Epidermal melanocyte (primary cell): ENCODE results near the gene ACOT12.
"Not testable (repeated sequence)": the region's sequence is repeated elsewhere in the genome, so short reads cannot be mapped to it uniquely, and the experiment has no call there.

ENCODE experiments used
- DNase-seq: peaks from one replicate; pipeline ENCODE4 v3.0.0; 2011; ENCODE audit warnings: low spot score; ENCODE audit not compliant: insufficient read length

ACOT12 gene

GRCh38 chr5:81393783-81394718, at the start of gene ACOT12:
Gene ACOT12 (minus strand): TSS chr5:81394134. CDS start chr5:81394114, 20 bp downstream.
- no peak for DNase-seq

GRCh38 chr5:81435023-81435422, 41.1 kb upstream of the ACOT12 start:
- DNase-seq = no peak

- no peak for DNase-seq
These were observed 36.1 kb upstream of the ACOT12 start for GRCh38 chr5:81429985-81430384.

GRCh38 chr5:81429363-81429762, 35.4 kb upstream of the ACOT12 start:
- no peak for DNase-seq

- DNase-seq = no peak
These were observed 34.9 kb upstream of the ACOT12 start for GRCh38 chr5:81428861-81429260.

GRCh38 chr5:81428446-81428845, 34.5 kb upstream of the ACOT12 start:
- DNase-seq = no peak

- no peak for DNase-seq
These were observed 33.6 kb upstream of the ACOT12 start for GRCh38 chr5:81427566-81427965.

GRCh38 chr5:81426359-81427030, 32.6 kb upstream of the ACOT12 start:
- no peak for DNase-seq

GRCh38 chr5:81425569-81425968, 31.6 kb upstream of the ACOT12 start:
- no peak for DNase-seq

GRCh38 chr5:81424728-81425127, 30.8 kb upstream of the ACOT12 start:
- no peak for DNase-seq

GRCh38 chr5:81422671-81423070, 28.7 kb upstream of the ACOT12 start:
- no peak for DNase-seq

GRCh38 chr5:81420039-81420667, 26.2 kb upstream of the ACOT12 start:
- DNase-seq = peak; percentile 41

GRCh38 chr5:81418606-81419005, 24.7 kb upstream of the ACOT12 start:
- no peak for DNase-seq

- no peak for DNase-seq
These were observed 23.1 kb upstream of the ACOT12 start for GRCh38 chr5:81417052-81417451.

GRCh38 chr5:81409896-81410295, 16.0 kb upstream of the ACOT12 start:
- DNase-seq = no peak

- DNase-seq = no peak
These were observed 15.4 kb upstream of the ACOT12 start for GRCh38 chr5:81409361-81409760.

GRCh38 chr5:81408496-81408895, 14.6 kb upstream of the ACOT12 start:
- no peak for DNase-seq

- not testable (repeated sequence) for DNase-seq
These were observed 13.9 kb upstream of the ACOT12 start for GRCh38 chr5:81407811-81408210.

GRCh38 chr5:81405126-81405891, 11.4 kb upstream of the ACOT12 start:
- DNase-seq = no peak

GRCh38 chr5:81402192-81402930, 8.4 kb upstream of the ACOT12 start:
- no peak for DNase-seq

GRCh38 chr5:81401266-81401665, 7.3 kb upstream of the ACOT12 start:
- no peak for DNase-seq
